HG02884 (cell line): ENCODE results near the gene CNTFR.
"Not testable (repeated sequence)": the region's sequence is repeated elsewhere in the genome, so short reads cannot be mapped to it uniquely, and the experiment has no call there.

Experiments used
- ATAC-seq: cut with Tn5 transposase; IDR thresholded peaks from one replicate; pipeline ENCODE4 v1.9.1; 2021; ENCODE audit warnings: mild to moderate bottlenecking, moderate library complexity; ENCODE audit not compliant: unreplicated experiment

The CNTFR gene, protein sequence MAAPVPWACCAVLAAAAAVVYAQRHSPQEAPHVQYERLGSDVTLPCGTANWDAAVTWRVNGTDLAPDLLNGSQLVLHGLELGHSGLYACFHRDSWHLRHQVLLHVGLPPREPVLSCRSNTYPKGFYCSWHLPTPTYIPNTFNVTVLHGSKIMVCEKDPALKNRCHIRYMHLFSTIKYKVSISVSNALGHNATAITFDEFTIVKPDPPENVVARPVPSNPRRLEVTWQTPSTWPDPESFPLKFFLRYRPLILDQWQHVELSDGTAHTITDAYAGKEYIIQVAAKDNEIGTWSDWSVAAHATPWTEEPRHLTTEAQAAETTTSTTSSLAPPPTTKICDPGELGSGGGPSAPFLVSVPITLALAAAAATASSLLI

DNA sequence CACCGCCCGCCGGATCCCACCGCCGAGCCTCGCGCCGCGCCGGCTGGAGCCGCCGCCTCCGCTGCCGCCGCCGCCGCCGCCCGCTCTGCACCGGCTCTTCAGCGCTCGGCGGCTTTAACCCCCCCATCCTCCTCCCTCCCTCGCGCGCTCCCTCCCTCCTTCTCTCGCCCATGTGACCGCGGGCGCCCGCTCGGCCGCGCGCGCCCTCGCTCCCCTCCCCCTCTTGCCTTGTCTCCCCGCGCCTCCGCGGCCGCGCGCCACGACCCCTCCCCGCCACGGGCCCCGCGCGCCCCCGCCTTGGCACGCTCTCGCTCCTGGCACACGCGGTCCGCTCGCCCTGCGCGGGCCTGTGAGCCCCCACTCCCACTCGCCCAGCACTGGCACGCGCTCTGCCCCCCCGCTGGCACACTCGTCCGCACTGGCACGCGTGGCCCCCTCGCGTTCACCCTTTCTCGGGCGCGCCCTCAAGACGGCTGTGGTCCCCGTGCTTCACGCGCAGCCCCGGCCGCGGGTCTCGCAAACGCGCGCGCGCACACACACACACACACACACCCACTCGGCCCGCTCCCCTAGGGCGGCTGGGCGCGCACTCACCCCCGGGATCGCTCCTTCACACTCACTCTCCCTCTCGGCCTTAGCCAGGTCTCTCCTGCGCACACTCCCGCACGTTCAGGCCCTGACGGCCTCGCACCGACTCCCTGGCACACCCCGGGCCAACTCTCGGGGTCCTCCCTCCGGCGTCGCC is at the start of gene CNTFR:
CNTFR (minus strand) TSS at position 89 of the 745 bp plus-strand sequence. CDS start 20,743 bp downstream, outside the sequence.
- ATAC-seq = no peak

DNA sequence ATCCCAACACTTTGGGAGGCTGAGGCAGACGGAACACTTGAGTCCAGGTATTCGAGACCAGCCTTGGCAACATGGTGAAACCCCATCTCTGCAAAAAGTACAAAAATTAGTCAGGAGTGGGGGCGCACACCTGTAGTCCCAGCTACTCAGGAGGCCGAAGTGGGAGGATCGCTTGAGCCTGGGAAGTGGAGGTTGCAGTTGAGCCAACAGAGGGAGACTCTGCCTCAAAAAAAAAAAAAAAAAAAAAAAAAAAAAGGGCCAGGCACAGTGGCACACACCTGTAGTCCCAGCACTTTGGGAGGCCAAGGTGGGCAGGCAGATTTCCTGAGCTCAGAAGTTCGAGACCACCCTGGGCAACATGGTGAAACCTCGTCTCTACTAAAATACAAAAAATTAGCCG is 49.8 kb upstream of the CNTFR start:
- not testable (repeated sequence) for ATAC-seq

DNA sequence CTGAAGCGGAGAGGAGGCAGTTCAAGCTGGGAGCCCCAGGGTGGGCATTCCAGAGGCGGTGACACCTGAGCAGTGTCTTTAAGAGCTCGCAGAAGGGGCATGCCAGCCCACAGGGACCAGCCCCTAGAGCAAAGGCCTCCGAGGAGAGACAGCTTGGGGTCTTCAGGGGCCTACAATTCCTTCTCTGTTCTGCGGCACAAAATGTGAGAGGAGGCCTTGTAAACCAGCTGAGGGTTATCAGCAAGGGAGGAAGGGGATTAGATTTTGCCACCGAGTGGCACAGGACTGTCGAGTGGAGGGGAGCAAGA is 48.6 kb upstream of the CNTFR start:
- no peak for ATAC-seq

DNA sequence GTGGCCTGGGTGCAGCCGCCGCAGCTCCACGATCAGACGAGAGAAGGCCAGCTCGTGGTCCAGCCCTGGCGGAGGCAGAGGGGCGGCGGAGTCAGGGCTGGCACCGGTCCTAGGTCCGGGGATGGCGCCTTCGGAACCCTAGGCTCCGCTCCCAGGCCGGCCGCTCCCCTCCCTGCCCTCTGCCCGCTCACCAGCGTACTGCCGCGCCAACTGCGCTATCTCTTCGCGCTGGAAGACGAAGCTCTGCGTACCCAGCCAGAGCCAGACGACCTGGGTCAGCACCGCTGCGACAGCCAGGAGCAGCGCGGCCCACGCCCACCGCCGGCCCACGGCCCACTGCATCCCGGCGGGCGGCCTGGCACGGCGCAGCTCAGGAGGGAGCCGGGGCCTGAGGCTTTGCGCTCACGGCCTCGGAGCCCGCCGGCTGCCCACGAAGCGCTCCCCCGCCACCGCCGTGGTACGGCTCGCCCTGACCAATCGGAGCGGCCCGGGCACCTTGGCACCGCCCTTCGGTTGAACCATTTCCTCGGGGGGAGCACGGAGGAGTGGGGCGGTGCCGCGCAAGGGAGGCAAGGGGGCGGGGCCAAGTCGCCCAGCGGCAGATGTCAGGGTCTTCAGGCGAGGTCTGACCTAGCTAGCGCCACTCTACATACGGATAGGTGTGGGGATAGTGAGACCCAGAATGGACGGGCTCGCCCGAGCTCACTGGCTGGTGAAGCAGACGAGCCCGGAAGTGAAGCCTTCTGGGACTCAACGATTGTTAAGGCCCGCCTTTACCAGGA is 48.0 kb upstream of the CNTFR start, which contains the start of gene SIGMAR1:
SIGMAR1 (minus strand) TSS at position 432 of the 782 bp plus-strand sequence; CDS start at position 342, 90 bp downstream.
- ATAC-seq = peak; percentile 91

DNA sequence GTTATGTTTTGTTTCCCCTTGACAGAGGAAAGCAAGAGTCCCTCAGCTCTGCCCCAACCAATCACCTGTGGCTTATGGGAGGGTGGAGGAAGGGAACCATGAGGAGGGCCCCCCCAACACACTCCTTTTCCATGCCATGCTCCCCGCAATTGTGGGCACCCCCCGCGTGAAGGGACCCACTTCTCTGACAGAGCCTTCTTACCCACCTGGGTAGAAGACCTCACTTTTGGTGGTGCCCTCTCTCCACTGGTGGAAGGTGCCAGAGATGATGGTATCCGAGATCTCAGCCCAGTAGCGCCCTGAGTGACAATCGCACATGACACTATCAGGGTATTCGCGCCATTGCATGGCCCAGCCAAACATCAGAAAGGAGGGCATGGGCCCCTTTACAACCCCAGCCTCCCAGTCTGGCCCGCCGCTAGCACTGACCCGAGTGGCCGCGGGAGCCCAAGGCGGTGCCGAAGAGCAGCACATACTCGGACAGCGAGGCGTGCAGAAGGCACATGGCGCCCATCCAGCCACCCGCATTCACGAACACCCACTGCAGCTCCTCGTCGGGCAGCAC is 47.3 kb upstream of the CNTFR start:
- no peak for ATAC-seq

DNA sequence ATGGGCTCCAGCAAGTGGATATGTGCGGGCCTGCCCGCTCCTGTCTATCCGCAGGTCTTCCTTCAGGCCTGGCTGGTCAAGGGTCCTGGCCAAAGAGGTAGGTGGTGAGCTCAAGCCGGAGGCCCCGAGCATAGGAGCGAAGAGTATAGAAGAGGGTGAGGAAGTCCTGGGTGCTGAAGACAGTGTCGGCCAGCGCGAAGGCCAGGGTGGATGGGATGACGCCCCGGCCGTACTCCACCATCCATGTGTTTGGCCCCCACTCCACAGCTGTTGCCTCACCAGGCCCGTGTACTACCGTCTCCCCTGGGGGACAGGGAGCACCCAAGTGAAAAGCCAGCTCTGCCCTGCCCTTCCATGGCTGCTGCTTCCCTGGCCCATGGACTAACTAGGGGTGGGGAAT is 46.0 kb upstream of the CNTFR start:
- ATAC-seq = no peak

DNA sequence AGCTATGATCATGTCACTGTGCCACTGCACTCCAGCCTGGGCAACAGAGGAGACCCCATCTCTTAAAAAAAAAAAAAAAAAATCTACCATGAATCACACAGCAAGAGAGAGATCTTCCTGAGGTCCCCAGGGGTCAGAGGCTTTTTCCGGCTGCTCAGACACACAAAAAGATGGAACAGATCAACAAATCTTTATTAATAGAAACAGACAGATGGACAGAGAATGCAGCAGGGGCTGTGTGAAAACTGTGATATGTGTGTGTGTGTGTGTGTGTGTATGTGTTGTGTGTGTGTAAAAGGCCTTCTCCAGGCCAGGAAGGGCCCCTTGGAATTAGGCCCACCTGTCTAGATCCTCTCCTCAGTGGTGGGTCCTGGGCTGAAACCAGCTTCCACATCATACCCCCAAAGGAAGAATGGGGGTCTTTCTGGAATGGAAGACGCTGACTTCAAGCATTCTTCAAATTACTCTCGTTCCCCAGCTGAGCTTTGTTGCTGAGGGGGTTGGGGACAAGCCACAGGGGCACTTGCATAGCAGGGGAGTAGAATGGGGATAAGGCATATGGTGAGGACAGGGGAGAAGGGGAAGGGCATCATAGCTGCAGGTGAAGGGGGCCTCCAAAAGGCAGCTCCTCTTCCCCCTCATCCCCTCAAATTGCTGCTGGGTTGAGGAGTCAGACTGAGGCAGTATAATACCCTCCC is 45.2 kb upstream of the CNTFR start:
- no peak for ATAC-seq

DNA sequence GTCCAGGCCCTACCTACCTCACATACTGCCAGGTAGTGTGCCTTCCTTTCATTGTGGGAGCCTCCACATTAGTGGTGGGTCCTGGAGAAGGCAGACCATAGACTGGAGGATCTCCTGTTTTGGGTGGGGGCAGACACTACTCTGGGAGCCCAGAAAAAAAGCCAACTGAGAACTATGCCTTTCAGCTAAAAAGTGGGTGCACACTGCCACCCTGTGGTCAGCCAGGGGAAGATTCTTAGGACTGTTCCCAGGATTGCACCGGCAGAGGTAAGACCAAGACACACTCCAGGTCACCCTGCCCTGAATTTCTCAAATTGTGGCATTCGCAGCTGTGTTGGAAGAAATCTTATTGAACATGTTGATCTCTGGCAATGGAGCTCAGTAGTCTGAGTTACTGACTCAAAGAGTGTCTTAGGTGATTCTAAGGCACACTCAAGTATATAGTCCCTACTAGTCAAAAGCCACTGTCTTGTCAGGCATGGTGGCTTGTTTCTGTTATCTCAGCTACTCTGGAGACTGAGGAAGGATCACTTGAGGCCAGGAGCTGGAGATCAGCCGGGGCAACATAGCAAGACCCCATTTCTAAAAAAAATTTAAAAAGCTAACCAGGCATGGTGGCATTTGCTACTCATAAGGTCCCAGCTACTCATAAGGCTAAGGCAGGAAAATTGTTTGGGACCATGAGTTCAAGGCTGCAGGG is 44.5 kb upstream of the CNTFR start:
- no peak for ATAC-seq

DNA sequence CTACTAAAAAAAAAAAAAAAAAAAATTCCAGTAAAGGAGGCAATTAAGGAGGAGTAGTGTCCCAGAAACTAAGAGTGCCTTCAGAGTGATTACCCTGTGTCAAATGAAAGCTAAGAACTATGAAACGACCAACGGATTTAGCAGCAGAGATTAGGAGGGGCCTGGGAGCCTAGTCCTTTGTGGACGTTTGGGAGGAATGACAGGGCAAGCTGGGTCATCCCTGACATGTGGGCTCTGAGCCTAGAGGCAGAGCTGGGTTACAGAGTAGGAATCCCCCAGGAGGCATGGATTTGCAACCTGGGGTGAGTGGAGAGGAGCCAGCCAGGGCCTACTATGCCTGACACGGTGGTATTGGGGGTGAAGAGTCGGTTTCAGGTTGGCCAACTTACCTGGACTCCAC is 43.6 kb upstream of the CNTFR start:
- ATAC-seq = no peak

DNA sequence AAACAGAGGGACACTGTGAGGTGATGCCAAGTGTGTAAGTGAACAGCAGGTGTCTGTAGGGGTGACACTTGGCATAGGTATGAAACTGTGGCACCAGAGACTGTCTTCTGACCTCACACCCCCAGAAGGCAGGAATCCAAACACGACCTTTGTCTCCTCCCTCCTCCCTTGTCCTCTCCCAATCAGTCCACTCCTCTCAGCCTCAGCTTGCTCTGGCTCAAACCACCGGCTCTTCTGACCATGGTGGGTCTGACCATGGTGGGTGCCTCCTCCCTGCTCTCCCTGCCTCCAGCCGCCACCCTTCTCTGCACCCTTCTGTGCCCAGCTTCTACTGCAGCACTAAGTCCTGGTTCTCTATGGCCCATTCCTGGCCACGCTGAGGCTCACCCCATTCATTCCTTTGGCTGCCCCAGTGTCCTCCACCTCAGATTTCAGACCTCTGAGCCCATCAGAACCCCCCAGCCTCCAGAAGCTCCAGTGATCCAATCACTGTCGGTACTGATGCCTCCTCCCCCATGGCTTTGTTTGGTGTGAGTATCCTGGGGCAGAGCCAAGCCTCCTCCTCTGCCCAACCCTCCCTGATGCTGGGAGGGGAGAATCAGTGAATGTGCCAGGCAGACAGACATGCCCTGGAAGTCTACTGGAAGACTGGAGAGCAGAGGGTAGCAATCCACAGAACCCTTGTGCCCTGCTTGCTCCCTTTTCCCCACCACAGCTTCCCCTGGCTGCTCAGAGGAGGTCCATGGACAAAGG is 41.1 kb upstream of the CNTFR start:
- no peak for ATAC-seq

DNA sequence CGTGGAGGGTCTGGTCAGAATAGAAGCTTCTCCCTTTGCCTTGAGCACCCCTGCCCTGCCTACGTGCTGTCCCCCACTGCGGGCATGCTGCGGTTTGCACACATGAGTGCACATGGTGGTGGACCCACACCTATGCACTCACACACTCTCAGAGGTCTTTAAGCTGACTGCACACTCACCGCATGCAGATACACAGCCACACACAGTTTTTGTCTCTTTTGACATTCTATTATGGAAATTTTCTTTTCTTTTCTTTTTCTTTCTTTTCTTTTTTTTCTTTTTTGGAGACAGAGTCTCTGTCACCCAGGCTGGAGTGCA is 39.9 kb upstream of the CNTFR start:
- no peak for ATAC-seq

DNA sequence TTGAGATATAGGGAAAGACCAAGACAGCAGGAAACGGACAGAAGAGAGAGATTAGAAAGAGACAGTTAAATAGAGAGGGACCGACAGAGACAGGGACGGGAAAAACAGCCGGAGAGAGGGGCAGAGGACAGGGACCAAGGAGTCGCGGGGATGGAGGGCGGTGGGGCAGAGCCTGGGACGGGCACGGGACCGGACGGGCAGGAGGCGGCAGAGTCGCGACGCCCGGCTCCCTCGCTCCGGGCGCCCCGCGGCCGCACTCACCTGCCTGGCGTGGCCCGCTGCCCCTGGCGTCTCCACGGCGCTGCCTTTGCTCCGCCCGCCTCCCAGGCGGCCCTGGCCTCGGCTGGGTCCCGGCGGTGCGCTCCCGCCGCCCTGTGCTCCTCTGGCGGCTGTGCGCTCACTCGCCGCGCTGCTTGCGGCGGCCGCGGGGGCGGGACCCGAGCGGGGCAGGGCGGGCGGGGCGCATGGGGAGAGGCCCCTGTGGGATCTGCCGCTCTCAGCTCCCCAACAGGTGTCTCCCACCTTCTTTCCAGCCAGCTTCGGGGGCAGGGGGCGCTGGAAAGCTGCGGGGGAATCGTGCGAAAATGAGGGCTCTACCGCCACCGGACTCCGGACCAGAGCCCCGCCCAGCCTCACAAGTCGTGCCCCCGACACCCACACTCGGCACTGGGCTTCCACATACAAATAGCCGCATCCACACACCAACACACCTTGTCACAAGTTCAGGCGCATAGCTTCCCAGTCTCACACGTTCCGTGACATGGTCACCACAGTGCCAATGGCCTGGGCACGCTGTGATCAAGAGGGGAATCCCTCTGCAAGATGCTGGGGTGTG is 39.3 kb upstream of the CNTFR start, which contains the start of gene ARID3C:
ARID3C (minus strand) TSS at position 411 of the 835 bp plus-strand sequence. CDS start 1,052 bp downstream, outside the sequence.
- no peak for ATAC-seq

DNA sequence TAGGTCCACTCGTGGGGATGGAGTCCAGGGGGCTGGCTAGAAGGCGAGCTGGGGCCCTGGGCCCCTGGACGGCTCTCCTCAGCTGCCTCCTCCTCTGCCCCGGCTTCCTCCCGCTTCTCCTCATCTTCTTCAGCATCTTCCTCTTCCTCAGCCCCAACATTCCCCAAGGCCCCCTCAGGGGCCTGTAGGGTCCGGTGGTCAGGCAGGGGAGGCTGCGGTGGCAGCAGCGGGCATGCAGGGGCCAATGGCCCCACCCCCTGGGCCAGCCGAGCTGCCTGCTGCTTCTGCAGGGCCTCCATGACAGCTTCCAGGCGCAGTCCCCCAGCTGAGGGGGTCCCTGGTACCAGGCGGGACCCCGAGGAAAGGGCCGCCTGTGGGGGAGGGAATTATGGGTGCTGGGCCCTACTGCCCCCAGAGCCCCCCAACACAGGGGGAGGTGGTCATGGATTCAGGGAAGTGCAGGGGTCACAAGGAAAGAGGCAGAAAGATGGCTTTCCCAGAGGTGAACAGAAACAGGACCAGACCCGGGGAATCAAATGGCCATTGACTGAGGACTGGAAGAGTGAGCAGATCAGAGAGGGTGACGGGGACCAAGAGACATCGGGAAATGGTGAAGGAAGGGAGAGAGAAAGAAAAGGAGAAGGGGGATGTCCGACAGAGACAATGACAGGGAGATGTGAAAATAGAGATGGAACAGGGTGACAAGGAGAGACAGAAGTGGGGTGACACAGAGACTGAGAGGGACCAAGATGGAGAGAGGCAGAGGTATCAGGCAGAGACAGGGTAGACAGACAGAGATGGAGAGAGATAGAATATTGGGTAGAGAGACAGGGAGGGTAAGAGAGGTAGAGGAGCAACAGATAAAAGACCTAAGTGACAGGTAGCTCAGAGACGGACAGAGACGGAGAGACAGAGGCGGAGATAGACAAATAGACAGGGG is 38.5 kb upstream of the CNTFR start:
- no peak for ATAC-seq

DNA sequence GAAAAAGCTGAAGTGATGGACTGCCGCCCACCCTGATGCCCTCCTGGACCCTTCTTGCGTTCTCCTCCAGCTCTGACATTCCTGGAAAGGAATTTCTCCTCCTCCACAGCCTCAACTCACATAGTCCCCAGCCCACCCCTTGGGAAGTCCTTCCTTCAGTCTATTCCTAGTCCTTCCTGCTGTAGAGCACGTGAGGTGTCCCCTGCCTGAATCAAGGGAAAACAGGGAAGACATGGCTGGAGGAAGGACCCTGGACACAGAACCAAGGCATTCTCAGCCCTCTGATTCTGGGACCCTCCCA is 35.6 kb upstream of the CNTFR start:
- no peak for ATAC-seq

DNA sequence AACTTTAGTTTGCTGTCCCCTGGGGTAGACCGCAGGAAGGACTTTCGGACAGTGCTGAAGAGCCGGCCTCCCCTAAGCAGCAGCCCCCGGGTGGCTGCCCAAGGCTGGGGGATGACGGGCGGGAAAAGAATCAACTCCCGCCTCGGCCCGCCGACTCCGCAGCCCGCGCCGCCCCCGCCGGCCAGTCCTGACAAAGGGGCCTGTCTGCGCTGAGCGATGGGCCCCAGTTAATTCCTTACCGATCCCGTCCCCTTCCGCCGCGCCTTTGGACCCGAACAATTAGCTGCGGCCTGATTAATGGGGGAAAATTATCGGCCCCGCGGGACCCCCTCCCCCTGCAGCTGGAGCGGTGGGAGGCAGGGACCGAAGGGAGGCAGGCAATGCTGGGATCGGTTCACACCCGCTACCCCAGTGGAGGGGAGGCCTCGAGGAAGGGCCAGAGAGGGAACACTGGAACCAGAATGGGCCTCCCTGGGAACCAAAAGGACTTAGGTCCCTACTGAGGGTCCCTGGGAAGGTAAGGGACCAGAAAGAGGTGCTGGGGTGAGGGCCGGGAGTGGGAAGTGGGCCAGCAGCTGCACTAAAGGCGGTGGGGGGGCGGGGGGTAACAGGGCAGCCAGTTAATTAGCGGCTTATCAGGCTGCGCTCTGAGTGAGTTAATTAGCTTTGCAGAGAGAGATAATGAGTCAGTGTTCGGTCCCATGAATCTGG is 35.1 kb upstream of the CNTFR start:
- ATAC-seq = no peak

DNA sequence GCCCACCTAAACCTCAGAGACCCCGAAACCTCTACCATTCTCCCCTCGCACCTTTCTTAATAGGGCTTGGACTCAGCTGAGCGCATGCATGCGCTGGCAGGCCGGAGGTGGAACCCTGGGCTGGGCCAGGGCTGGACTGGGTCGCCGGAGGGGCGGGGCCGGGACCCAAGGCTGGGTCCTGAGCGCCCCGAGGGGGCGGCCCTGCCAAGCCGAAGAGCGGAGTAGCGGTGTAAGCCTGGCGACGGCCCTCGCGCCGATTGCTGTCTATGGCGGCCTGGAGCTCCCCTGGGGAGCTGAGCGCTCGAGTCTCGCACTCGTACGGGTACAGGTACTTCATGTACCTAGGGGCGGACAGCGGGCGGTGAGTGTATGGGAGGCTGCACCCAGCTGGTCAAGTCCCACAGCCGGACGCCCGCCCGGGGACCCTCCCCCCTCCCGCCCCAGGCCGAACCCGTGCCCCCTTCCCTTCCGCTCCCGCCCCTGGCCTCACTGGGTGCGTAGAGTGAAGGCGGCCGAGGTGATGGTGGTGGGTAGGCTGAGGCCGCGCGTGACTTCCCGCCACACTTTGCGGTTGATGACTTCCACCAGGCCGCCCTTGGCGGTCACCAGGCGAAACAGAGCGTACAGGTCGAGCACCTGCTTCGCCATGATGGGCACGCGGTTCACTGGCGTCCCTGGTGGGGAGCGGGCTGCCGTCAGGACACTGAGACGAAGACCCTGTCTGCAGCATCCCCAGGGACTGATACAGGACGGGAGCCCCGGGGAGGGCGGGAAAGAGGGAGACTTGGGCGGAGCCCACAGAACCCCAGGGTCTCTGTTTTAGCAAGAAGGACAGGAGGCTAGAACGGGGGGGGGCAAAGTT is 34.1 kb upstream of the CNTFR start:
- ATAC-seq = no peak
